ENCODE results near the gene CACNA1F. TPM values are rescaled to one million over a fixed set of nuclear protein-coding genes. Genes with fewer than 3 reads are reported as not detected.
A peak's percentile ranks its signal among the peaks of the same experiment; 100 is the strongest.

Gene CACNA1F
- total RNA-seq, 1 experiment from 2014 or later: not detected

GRCh38 chrX:49164589-49165360 is 68.4 kb downstream of the CACNA1F start:
- POLR2A ChIA-PET: interaction anchor here (0.7 to 4.1 kb wide), 3 partner anchors 10 to 627 kb away, joined by 3 to 31 read pairs (median 3); no protein-coding TSS in a partner anchor
- no TSS peak for BruUV-seq (replicated peaks)
- CTCF ChIA-PET: interaction anchor here (0.6 to 0.8 kb wide), 5 partner anchors 9 to 102 kb away, joined by 3 to 5 read pairs (median 3); no protein-coding TSS in a partner anchor
- peaks cover 13% of the 10 kb centered on the region for H3K4me1 Mint-ChIP-seq (ENCODE audit: insufficient read depth, unreplicated experiment)
- no peaks in the 10 kb centered on the region for H3K9me3 Mint-ChIP-seq (ENCODE audit: unreplicated experiment)
- intact Hi-C loops (cut with micrococcal nuclease): no loop called here
- DNase-seq (ENCODE audit: unreplicated experiment): no peak
- TF ChIP-seq CTCF (IDR thresholded peaks at IDR 0.05; ENCODE audit: unreplicated experiment): no peak
- peak overlapping the region; percentile 91 for H3K4me3 Mint-ChIP-seq (ENCODE audit: unreplicated experiment)
- H3K27me3 Mint-ChIP-seq (ENCODE audit: insufficient read depth, unreplicated experiment): no peaks in the 10 kb centered on the region
- H3K36me3 Mint-ChIP-seq (ENCODE audit: insufficient read depth, unreplicated experiment): no peaks in the 10 kb centered on the region
- no peak overlapping the region for H3K27ac Mint-ChIP-seq (ENCODE audit: low read depth, unreplicated experiment)

GRCh38 chrX:49163555-49164419 is 69.4 kb downstream of the CACNA1F start:
- Mint-ChIP-seq H3K27me3 (ENCODE audit: insufficient read depth, unreplicated experiment) (no peaks in the 10 kb centered on the region), H3K9me3 (ENCODE audit: unreplicated experiment) (no peaks in the 10 kb centered on the region), H3K4me1 (ENCODE audit: insufficient read depth, unreplicated experiment) (peaks cover 13% of the 10 kb centered on the region), H3K27ac (ENCODE audit: low read depth, unreplicated experiment) (peak overlapping the region; percentile 61), H3K36me3 (ENCODE audit: insufficient read depth, unreplicated experiment) (no peaks in the 10 kb centered on the region), H3K4me3 (ENCODE audit: unreplicated experiment) (peak overlapping the region; percentile 68)
- CTCF ChIA-PET: interaction anchor here (0.5 to 0.8 kb wide), 4 partner anchors 8 to 115 kb away, joined by 3 to 4 read pairs (median 3); no protein-coding TSS in a partner anchor
- TF ChIP-seq CTCF (IDR thresholded peaks at IDR 0.05; ENCODE audit: unreplicated experiment): peak; percentile 53
- no TSS peak for BruUV-seq (replicated peaks)
- intact Hi-C loops (cut with micrococcal nuclease): no loop called here
- peak; percentile 90 for DNase-seq (ENCODE audit: unreplicated experiment)
- POLR2A ChIA-PET: interaction anchor here (0.6 to 1.0 kb wide), 4 partner anchors 27 to 206 kb away, joined by 3 to 5 read pairs (median 4); partner anchors contain the start of gene WDR45

- Mint-ChIP-seq H3K27ac (ENCODE audit: low read depth, unreplicated experiment) (peak within 1 kb of the TSS; percentile 61), H3K4me1 (ENCODE audit: insufficient read depth, unreplicated experiment) (peaks cover 12% of the 10 kb centered on the region), H3K27me3 (ENCODE audit: insufficient read depth, unreplicated experiment) (no peaks in the 10 kb centered on the region), H3K9me3 (ENCODE audit: unreplicated experiment) (no peaks in the 10 kb centered on the region), H3K36me3 (ENCODE audit: insufficient read depth, unreplicated experiment) (no peaks in the 10 kb centered on the region), H3K4me3 (ENCODE audit: unreplicated experiment) (peak within 1 kb of the TSS; percentile 68)
- DNase-seq (ENCODE audit: unreplicated experiment): no peak
- intact Hi-C loops (cut with micrococcal nuclease): no loop called here
- no peak for TF ChIP-seq CTCF (IDR thresholded peaks at IDR 0.05; ENCODE audit: unreplicated experiment)
- no TSS peak for BruUV-seq (replicated peaks)
- POLR2A ChIA-PET: no interaction called here
- CTCF ChIA-PET: interaction anchor here (0.5 to 0.8 kb wide), 3 partner anchors 30 to 101 kb away, joined by 3 to 5 read pairs (median 4); no protein-coding TSS in a partner anchor
These were observed 70.5 kb downstream of the CACNA1F start, which contains the start of gene MAGIX for GRCh38 chrX:49162620-49163019. MAGIX (plus strand) TSS chrX:49162758; CDS start chrX:49162890, 132 bp downstream.

- H3K4me1 Mint-ChIP-seq (ENCODE audit: insufficient read depth, unreplicated experiment): peaks cover 7% of the 10 kb centered on the region
- no peak for TF ChIP-seq CTCF (IDR thresholded peaks at IDR 0.05; ENCODE audit: unreplicated experiment)
- no peaks in the 10 kb centered on the region for H3K36me3 Mint-ChIP-seq (ENCODE audit: insufficient read depth, unreplicated experiment)
- intact Hi-C loops (cut with micrococcal nuclease): no loop called here
- ChIA-PET POLR2A (no interaction called here), CTCF (no interaction called here)
- no peak overlapping the region for H3K4me3 Mint-ChIP-seq (ENCODE audit: unreplicated experiment)
- H3K27ac Mint-ChIP-seq (ENCODE audit: low read depth, unreplicated experiment): no peak overlapping the region
- H3K9me3 Mint-ChIP-seq (ENCODE audit: unreplicated experiment): no peaks in the 10 kb centered on the region
- no peaks in the 10 kb centered on the region for H3K27me3 Mint-ChIP-seq (ENCODE audit: insufficient read depth, unreplicated experiment)
- DNase-seq (ENCODE audit: unreplicated experiment): no peak
- BruUV-seq (replicated peaks): no TSS peak
These were observed 71.5 kb downstream of the CACNA1F start for GRCh38 chrX:49161632-49162031.
